ENCODE results near the gene PFDN1.

Gene PFDN1

DNA sequence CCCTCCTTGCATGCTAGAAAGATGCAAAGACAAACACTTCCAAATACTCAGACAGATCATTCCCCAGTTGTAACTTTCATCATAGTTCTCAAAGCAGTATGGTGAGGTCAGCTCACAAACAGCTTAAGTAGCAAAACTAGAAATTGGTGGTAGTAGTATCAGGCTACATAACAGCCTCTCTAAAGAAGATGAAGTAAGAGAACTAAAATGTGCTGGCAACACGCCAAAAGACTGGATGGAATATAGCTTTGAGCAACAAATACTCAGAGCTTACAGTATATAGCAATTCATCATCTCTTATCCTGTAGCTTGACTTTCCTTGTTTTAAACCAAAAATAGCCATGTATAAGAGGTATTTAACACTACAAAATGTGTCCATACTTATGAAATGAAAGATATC lies 7.5 kb downstream of the PFDN1 start:
- peak; percentile 9 to 33 for DNase-seq

GRCh38 chr5:140294753-140295152 lies 8.1 kb downstream of the PFDN1 start:
- DNase-seq, result no peak

DNA sequence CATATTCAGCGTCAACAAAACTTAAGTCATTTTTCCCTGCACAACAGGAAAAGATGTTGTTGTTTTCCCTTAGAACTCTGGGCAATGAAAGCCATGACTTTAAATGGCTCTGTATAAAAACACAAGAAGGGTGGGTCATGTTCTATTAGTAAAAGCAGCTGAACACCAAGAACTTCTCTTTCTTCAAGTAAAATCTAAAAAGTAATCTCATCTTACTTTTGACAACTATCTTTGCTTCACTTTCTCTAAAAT lies 9.1 kb downstream of the PFDN1 start:
- no peak for DNase-seq

DNA sequence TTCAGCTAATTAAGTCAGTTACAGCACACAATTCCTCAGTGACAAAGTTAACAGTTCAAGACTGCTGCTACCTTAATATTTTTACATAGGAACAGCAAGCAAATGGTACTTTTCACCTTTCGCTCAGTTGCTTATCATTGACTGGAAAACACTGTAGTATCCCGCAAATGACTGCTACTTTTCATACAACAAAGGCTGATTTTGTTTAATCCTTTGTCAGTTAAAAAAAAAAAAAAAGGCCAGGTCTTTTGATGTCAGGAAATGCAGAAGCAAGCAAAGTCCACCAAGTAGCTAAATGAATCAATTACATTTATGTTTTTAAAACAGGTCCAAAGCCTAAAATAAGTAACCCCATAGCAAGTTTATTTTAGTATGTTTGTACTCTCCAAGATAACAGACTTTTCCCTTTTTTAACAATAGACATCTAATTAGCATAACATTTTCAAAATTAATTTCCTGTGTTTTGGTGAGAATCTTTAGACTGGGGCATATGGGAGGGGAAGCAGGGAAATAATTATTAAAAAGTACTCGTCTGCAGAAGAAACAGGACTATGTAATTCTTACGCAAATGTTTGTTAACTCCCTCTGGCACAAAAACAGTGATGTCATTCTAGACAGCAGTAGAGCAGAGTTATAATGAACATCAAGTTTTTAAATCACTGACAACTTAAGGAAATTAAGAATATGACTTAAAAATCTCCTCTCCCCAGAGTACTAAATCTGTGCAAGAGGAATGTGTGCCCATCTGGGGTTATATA lies 9.6 kb downstream of the PFDN1 start:
- no peak for DNase-seq

DNA sequence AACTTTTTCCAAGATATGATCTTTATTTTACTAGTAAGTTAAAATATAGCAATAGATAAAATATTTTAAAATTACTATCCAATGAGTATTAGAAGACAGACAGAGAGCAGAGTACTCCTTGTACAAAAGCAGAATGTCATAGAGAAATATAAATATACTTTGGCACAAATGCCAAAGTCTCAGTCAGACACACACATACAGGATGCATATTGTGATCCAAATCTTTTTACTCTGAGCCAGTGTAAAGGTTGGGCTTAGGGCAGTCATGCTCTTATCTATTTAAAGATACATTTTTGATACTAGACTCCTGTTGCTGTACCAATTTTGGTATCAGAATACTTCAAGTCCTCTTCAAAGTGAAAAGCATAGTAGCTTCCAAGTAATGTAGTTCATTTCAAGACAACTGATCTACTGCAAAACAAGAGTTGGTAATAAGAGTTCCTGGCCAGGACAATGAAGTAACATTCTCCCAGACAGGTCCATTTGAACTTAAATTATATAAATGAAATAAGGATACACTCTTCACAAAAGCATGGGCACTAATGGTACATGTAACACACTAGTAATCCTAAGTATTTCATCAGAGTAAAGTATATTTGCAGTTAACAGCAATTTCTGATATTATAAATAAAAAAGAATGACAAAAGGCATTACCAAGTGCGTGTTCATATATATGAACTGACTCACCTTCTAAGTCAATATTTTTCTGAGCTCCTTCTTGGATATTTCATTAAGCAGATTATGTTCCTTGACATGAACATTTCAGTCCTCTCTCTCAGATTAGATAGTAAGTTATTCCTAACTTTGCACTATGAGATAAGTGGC lies 10.5 kb downstream of the PFDN1 start:
- no peak for DNase-seq

GRCh38 chr5:140287801-140288521 lies 14.9 kb downstream of the PFDN1 start:
- DNase-seq, result no peak

DNA sequence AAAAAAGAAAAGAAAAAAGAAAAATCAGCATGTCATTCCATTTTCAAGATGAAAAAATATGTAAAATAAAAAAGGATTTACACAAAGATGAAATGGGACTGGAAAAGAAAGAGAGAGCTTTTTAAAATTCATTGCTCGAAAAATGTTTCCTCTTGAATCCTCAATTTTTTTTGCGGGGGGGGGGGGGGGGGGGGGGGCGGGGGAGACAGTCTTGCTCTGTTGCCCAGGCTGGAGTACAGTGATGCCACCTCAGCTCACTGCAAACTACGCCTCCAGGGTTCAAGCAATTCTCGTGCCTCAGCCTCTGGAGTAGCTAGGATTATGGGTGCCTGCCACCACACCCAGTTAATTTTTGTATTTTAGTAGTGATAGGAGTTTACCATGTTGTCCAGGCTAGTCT lies 16.5 kb downstream of the PFDN1 start:
- no peak for DNase-seq

GRCh38 chr5:140284013-140284412 lies 18.9 kb downstream of the PFDN1 start:
- no peak for DNase-seq

DNA sequence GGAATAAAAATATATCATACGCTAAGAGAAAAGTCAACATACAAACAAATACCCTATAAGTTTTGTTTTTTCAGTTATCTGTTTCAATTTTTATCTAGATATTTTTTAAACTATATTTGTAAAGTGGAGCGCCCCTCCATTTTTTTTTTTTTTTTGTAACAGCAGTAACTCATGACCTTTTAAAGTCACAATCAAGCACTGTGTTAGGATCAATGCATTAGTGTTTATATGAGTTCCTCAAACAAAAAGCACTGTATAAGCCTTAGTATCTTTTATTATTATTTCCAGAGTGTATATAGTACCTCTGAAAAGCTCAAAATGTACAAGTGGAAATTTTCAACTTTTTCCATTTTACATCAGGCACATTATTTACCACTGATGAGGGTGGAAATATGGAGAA lies 20.6 kb downstream of the PFDN1 start:
- DNase-seq, result no peak

- DNase-seq, result no peak
These were observed 27.1 kb downstream of the PFDN1 start for GRCh38 chr5:140275837-140276236.

DNA sequence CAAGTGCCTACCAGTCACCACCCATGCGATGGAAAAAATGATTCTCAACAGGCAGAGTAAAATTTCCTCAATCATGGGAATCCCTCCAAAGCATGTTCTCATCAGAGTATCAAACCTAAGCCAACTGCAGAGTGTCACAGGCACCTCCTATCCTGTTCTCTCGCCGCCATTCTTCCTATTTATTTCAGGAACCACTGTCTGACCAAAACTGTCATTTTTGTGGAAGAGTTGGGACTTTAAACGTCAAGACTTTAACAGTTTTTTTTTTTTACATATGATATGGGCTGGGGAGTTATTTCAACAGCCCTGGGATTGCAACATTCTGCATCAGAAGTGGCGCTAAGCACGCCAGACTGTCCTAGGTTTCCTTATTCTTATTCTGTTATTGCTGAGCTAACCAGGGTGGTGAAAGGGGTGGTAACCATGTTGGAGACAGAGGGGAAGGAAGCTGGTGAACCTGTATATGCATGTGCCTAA lies 29.5 kb downstream of the PFDN1 start:
- peak; percentile 90 to 92 for DNase-seq

DNA sequence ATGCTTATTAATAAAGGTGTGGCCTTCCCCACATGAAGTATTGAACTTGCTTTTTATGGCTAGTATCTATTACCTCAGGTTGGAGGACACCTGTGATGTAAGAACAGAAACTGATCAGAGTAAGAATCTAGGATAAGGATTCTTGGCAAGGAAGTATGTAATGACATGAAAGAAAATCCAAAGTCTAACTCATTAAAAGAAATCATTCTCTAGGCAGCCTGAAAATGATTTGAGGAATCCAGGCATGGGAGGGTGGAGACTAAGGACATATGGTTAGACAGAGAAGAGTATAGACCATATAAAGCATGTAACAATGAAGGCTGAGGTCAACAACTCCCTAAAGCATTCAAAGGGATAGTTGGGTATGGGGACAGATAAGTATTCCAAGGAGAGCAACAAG lies 32.9 kb downstream of the PFDN1 start:
- DNase-seq, result no peak

DNA sequence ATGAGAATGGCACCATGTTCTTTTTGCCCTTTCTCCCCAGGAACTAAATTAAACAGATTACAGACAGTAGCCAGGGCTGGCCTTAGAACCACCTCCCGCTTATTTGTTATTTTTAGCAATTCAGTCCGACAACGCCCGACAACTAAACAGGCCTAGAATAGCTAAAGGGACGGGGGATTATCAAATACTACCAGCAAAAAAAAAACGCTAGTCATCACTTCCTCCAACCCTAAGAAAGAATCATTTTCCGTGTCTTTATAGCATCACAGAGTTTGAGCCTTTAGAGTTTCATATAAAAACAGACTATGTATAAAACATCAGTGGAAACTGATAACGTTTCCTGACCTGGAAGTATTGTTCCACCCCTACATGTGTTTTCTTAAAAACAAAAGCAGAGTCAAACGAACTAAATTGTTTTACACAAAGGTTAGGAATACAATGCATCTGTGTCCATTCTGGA lies 35.3 kb downstream of the PFDN1 start:
- DNase-seq, result no peak

DNA sequence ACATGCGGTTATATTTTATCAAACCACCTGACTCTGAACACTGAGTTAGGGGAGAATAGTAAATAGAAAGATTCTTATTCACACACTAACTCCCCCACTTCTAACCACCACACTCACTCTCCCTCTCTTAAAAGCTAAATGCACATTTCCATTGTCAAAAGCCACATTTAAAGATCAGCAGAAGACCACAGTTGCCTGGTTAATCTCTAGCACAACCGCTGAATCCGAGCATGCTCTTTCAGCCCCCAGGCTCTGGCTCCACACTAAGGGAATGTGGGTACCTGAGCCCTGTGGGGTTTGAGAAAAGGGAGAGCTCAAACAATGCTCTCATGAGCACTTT lies 35.7 kb downstream of the PFDN1 start:
- DNase-seq, result no peak

DNA sequence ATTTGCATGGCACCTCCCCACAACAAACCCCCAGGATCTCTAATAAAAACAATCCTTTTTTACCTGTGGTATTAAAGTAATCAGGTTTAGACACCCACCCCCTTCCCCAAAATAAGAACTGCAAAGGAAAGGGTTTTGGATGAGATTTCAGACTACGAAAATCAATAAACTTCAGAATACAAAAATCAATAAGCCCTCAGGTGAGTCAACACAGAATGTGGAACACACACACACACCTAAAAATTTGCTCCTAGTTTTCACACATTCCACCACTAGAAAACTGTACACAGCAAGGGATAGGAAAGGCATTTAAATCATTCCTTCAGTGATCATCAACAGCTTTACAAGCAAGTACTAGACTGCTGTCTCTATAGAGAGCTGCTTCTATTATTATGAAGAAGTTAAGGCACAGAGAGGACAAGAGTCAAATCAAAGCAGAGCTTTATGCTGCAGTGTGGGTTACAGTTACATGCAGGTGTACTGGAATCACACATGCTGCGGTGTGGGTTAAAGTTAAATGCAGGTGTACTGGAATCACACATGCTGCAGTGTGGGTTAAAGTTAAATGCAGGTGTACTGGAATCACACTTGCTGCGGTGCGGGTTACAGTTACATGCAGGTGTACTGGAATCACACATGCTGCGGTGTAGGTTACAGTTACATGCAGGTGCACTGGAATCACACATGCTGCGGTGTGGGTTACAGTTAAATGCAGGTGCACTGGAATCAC lies 36.3 kb downstream of the PFDN1 start:
- no peak for DNase-seq

- DNase-seq, result no peak
These were observed 37.1 kb downstream of the PFDN1 start for GRCh38 chr5:140265845-140266244.

DNA sequence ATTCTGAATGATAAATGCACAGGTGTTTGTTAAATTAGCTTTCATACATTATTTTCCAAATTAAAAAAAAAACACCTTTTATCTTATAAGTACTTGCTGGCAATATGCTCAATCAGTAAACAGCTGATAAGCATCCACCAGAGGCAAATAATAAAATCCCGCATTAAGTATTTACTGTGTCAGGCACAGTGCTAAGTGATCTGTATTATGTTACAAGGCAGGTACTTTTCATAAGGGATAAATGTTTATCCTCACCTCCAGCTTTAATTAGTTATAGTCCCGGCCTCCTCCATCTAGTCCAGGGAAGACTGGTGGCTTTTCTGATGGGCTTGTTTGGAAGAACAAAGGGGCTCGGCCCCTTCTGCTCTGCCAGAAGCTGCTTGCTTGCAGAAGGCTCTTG lies 40.1 kb downstream of the PFDN1 start:
- DNase-seq, result no peak

DNA sequence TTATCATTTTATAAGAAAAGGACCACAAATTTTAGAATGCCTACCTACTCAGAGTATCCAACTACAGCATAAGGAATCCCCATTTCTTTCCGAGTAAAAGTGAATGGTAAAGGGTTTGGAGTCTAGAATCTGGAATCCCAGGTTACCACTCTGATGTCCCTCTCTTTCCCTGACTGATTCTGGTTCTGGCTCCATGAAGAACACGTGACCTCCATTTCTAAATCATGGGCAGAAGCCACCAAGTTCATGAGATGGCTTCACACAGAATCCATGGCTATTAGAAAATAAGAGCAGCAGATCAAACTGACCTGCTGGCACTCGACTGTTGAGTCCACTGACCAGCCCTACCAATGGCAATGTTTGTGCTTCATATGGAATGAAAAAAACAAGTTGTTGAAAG lies 40.7 kb downstream of the PFDN1 start:
- DNase-seq, result no peak

DNA sequence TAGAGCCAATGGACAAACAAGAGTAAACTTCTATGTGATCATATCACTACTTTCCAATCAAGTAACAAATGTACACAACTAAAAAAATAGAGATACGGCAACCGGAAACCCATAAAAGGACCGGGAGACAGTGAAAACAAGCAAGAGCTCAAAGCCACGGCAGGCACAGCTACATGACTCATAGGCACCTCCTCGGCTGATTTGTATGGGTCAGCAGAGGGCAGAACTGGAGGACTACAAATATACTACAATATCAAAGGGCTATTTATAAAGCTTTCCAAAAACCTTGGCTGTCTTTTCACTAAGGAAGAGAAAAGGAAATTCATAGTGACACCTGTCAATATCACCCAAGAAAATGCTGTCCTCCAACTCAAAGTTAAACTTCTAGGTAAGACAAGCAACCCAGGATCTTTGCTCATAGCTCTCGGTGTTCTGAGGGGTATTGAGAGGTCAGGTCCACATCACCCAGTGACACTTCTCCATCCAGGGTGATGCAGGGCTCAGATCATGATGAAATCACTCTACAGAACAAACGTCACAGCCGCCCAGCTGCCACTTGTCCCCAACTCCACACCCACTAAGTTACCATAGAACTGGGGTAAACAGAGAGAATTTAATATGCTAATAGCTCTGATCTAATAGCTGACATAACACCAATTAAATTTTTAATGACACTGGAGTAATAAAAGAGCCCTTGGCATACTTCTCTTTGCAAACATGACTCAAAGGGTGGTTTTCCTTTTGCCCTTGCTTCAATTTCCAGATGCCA lies 41.3 kb downstream of the PFDN1 start:
- DNase-seq, result peak; percentile 43 to 62

GRCh38 chr5:140260089-140260656 lies 42.7 kb downstream of the PFDN1 start:
- DNase-seq, result no peak

DNA sequence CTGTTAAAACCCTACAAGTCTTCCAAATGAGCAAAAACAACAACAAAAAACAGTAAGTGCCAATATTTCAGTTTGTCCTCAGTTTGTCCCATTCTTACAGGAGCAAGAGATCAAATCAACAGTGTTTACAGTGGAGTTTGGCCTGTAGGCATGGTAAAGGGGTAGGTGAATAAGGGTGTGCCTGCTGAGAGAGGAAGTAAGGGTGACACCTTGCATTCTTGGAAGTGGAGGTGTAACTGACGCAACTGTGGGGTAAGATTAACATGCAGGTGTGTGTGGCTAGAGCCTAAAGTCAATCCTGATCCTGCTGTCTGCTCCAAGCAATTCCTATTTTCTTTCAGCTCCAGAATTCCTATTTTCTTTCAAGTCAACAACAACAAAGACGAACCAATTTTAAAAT lies 43.4 kb downstream of the PFDN1 start:
- DNase-seq, result no peak

DNA sequence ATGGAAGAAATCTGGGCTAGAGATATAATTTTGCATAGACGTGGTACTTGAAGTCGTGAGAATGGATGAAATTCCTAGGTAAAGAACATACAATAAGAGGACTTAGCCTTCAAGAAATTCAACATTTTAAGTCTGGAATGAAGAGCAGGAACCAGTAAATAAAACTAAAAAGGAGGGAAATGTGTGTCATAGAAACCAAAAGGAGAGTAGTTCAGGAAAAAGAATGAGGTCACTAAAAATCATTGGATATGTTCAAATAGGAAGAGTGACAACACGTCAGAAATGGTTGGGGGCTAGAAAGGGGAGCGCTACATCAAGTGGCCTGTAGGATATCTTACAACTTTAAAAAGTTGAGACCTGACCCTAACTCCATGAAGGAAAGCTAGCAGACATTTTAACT lies 44.0 kb downstream of the PFDN1 start:
- DNase-seq, result no peak

Measured in Kasumi-1 (cell line).